ENCODE results near the gene PCDHGB6.
A peak's percentile ranks its signal among the peaks of the same experiment; 100 is the strongest.
"Not testable (repeated sequence)": the region's sequence is repeated elsewhere in the genome, so short reads cannot be mapped to it uniquely, and the experiment has no call there.

PCDHGB6 gene

DNA sequence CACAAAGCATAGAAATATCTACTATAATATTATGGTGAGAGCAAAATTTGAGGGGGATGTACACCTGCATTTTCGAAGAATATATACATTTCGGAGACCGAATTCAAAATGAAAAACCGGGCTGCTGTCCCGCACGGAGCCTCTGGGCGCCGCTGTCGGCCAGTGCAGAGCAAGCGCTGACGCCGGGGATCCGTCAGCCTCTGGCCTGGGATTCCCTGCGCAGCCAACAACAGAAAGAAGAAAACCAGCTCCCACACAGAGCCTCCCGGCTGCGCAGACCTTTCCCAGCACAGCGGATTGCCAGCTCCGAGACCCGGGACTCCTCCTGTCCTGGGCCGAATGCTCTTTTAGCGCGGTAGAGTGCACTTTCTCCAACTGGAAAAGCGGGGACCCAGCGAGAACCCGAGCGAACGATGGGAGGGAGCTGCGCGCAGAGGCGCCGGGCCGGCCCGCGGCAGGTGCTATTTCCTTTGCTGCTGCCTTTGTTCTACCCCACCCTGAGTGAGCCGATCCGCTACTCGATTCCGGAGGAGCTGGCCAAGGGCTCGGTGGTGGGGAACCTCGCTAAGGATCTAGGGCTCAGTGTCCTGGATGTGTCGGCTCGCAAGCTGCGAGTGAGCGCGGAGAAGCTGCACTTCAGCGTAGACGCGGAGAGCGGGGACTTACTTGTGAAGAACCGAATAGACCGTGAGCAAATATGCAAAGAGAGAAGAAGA lies at the start of gene PCDHGB6:
Gene PCDHGB6 (plus strand): TSS at position 232 of the 716 bp plus-strand sequence. CDS start 182 bp downstream, at position 414.
- peak; percentile 44 for DNase-seq (ENCODE audit: insufficient read length, low spot score)
- peak; percentile 84 for FAIRE-seq

DNA sequence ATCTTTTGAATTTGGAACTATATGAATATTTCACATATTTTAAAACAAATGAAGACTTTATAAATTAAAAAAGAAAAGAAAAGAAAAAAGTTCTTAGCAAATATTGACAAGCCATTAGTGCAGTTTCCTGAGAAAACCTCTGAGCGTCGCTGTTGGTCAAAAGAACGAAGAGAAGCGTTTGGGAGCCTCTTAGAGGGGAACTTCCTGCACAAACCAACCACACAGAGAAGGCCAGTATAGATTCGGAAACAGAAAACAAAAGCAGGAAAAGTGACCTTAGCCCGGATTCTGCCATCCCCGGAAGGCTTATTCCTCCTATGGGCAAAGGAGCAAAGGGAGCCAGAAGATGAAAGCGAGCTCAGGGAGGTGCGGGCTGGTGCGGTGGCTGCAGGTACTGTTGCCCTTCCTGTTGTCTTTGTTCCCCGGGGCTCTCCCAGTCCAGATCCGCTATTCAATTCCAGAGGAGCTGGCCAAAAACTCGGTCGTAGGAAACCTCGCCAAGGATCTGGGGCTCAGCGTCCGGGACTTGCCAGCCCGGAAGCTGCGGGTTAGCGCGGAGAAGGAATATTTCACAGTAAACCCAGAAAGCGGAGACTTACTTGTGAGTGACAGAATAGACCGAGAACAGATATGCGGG lies 47.9 kb upstream of the PCDHGB6 start, which contains the start of gene PCDHGB2:
Gene PCDHGB2 (plus strand): TSS at position 205 of the 637 bp plus-strand sequence. CDS start 142 bp downstream, at position 347.
- DNase-seq (ENCODE audit: insufficient read length, low spot score) (peak; percentile 58), FAIRE-seq (peak; percentile 85)

DNA sequence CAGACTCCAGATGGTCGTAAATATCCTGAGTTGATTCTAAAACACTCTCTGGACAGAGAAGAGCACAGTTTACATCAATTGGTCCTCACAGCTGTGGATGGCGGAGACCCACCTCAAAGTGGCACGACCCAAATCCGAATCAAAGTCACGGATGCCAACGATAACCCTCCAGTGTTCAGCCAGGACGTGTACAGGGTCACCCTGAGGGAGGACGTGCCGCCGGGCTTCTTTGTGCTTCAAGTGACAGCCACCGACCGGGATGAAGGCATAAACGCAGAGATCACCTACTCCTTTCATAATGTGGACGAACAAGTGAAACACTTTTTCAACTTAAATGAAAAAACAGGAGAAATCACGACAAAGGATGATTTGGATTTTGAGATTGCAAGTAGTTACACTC lies 47.1 kb upstream of the PCDHGB6 start:
- DNase-seq (ENCODE audit: insufficient read length, low spot score) (no peak), FAIRE-seq (no peak)

DNA sequence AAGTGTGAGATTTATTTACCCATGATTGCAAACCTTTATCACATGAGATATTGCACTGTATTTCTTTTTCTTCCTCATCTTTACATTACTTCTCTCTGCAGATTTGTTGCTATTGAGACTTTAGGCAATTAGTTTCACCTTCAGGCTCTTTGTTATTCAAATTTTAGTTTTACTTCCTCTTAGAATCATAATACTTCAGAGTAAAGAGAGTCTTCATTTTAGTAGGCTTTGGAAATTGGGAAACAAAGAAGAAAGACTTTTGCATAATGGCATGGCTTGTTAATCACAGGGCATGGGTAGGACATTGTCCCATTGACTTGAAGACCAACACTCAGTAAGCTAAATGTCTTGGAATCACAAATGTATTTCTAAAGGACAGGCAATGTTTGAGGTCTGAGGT lies 45.1 kb upstream of the PCDHGB6 start:
- no peak for FAIRE-seq
- no peak for DNase-seq (ENCODE audit: insufficient read length, low spot score)

DNA sequence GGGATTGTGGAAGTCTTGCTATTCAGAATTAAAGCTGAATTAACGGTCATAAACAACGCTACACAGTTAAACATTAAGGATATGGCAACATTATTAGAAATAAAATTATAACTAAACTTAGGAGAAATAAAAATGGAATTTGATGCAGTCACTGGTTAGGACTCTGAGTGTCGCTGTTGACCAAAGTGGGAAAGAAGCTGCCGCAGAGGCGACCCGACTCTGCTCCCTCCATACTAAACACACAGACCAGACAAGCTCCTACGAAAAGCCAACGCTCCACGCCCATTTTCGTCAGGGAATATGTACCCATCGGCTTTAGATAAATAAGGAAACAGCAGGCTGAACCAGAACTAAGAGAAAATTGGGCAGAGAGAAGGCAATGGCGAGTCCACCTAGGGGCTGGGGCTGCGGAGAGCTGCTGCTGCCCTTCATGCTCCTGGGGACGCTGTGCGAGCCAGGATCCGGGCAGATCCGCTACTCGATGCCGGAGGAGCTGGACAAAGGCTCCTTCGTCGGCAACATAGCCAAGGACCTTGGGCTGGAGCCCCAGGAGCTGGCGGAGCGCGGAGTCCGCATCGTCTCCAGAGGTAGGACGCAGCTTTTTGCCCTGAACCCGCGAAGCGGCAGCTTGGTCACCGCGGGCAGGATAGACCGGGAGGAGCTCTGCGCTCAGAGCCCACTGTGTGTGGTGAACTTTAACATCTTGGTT lies 43.7 kb upstream of the PCDHGB6 start, which contains the start of gene PCDHGA5:
Gene PCDHGA5 (plus strand): TSS at position 211 of the 709 bp plus-strand sequence. CDS start 169 bp downstream, at position 380.
- no peak for FAIRE-seq
- no peak for DNase-seq (ENCODE audit: insufficient read length, low spot score)

DNA sequence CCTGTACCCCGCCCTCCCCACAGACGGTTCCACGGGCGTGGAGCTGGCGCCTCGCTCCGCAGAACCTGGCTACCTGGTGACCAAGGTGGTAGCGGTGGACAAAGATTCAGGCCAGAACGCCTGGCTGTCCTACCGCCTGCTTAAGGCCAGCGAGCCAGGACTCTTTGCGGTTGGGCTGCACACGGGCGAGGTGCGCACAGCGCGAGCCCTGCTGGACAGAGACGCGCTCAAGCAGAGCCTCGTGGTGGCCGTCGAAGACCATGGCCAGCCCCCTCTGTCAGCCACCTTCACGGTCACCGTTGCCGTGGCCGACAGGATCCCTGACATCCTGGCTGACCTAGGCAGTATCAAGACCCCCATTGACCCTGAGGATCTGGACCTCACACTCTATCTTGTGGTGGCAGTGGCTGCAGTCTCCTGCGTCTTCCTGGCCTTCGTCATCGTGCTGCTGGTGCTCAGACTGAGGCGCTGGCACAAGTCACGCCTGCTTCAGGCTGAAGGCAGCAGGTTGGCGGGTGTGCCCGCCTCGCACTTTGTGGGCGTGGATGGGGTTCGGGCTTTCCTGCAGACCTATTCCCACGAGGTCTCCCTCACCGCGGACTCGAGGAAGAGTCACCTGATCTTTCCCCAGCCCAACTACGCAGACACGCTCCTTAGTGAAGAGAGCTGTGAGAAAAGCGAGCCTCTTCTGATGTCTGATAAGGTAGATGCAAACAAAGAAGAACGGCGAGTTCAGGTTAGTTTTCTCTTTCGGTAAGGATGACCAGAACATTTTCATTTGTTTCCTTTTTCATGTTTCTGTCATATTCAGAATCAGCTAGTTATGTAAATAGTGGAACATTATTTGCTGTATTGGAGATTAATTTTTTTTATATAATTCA lies 41.6 kb upstream of the PCDHGB6 start:
- no peak for FAIRE-seq
- DNase-seq (ENCODE audit: insufficient read length, low spot score) = no peak

DNA sequence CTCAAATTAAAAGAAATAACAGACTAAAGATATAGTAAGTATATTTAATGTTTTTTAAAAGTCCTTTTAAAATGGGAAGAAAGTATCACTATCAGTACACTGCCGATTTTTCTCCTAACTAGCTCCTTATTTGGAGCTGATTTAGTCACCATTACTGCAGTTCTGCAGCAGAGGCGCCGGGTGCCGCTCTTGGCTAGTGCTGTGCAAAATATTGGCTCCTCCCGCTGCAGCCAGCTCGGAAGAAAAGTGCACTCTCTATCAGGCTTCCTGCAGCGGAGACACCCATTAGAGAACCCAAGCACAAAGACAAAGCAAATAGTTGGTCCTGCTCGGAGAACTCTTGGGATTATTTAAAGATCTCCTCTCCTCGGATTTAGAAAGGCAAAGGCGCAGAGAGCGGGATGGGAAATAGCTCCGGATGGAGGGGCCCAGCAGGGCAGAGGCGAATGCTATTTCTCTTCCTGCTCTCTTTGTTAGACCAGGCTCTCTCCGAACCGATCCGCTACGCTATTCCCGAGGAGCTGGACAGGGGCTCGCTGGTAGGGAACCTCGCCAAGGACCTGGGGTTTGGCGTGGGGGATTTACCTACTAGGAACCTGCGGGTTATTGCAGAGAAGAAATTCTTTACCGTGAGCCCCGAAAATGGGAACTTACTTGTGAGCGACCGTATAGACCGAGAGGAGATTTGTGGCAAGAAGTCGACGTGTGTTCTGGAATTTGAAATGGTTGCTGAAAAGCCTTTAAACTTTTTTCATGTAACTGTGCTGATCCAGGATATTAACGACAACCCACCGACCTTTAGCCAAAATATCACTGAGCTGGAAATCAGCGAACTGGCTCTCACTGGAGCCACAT lies 37.6 kb upstream of the PCDHGB6 start, which contains the start of gene PCDHGB3:
Gene PCDHGB3 (plus strand): TSS at position 249 of the 855 bp plus-strand sequence. CDS start 153 bp downstream, at position 402.
- DNase-seq (ENCODE audit: insufficient read length, low spot score) = no peak
- no peak for FAIRE-seq

DNA sequence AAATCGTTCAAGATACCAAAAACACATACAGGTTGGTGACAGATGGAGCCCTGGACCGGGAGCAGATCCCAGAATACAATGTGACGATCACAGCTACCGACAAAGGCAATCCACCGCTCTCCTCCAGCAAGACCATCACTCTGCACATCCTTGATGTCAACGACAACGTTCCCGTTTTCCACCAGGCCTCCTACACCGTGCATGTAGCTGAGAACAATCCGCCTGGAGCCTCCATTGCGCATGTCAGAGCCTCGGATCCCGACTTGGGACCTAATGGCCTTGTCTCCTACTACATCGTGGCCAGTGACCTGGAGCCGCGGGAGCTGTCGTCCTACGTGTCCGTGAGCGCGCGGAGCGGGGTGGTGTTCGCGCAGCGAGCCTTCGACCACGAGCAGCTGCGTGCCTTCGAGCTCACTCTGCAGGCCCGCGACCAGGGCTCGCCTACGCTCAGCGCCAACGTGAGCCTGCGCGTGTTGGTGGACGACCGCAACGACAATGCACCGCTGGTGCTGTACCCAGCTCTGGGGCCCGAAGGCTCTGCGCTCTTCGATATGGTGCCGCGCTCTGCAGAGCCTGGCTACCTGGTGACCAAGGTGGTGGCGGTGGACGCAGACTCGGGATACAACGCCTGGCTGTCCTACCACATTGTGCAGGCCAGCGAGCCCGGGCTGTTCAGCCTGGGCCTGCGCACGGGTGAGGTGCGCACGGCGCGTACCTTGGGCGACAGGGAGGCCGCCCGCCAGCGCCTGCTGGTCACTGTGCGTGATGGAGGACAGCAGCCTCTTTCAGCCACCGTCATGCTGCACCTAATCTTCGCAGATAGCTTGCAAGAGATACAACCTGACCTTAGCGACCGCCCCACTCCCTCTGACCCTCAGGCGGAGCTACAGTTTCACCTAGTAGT lies 36.0 kb upstream of the PCDHGB6 start:
- no peak for DNase-seq (ENCODE audit: insufficient read length, low spot score)
- no peak for FAIRE-seq

DNA sequence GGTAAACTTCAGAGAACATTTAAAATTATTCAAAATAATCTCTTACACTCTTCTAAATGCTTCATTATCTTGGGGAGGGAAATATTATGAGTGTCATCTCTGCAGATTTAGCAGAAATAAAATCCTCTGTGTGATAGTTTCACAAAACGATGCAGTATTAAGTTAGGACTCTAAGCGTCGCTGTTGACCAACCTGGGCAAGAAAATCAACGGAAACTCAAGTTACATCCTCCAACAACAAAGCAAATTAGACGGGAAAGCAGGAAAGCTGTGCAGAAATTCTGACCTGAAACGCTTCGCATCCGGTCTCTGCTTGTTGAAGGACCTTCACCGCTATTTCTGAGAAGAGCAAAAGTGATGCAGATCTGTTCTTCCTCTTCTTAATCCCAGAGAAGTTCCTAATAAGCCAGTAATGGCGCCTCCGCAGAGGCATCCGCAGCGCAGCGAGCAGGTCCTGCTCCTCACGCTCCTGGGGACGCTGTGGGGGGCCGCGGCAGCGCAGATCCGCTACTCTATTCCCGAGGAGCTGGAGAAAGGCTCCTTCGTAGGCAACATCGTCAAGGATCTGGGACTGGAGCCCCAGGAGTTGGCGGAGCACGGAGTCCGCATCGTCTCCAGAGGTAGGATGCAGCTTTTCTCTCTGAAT lies 34.0 kb upstream of the PCDHGB6 start, which contains the start of gene PCDHGA6:
Gene PCDHGA6 (plus strand): TSS at position 219 of the 645 bp plus-strand sequence. CDS start 193 bp downstream, at position 412.
- DNase-seq (ENCODE audit: insufficient read length, low spot score) (no peak), FAIRE-seq (no peak)

DNA sequence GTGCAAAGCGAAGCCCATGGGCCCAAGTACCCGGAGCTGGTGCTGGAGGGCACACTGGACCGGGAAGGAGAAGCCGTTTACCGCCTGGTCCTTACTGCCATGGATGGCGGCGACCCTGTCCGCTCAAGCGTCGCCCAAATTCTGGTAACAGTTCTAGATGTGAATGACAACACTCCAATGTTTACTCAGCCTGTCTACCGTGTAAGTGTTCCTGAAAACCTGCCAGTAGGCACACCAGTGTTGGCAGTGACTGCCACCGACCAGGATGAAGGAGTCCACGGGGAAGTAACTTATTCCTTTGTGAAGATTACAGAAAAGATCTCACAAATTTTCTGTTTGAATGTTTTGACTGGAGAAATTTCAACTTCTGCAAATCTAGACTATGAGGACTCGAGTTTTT lies 33.2 kb upstream of the PCDHGB6 start:
- FAIRE-seq (no peak), DNase-seq (ENCODE audit: insufficient read length, low spot score) (no peak)

DNA sequence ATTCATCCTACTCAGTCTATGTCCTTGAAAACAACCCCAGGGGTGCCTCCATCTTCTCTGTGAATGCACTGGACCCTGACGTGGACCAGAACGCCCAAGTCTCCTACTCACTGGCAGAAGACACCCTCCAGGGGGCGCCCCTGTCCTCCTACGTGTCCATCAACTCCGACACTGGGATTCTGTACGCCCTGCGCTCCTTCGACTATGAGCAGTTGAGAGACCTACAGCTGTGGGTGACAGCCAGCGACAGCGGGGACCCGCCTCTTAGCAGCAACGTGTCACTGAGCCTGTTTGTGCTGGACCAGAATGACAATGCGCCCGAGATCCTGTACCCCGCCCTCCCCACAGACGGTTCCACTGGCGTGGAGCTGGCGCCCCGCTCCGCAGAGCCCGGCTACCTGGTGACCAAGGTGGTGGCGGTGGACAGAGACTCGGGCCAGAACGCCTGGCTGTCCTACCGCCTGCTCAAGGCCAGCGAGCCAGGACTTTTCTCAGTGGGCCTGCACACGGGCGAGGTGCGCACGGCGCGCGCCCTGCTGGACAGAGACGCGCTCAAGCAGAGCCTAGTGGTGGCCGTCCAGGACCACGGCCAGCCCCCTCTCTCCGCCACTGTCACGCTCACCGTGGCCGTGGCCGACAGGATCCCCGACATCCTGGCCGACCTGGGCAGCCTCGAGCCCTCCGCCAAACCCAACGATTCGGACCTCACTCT lies 32.2 kb upstream of the PCDHGB6 start:
- not testable (repeated sequence) for DNase-seq (ENCODE audit: insufficient read length, low spot score); FAIRE-seq

DNA sequence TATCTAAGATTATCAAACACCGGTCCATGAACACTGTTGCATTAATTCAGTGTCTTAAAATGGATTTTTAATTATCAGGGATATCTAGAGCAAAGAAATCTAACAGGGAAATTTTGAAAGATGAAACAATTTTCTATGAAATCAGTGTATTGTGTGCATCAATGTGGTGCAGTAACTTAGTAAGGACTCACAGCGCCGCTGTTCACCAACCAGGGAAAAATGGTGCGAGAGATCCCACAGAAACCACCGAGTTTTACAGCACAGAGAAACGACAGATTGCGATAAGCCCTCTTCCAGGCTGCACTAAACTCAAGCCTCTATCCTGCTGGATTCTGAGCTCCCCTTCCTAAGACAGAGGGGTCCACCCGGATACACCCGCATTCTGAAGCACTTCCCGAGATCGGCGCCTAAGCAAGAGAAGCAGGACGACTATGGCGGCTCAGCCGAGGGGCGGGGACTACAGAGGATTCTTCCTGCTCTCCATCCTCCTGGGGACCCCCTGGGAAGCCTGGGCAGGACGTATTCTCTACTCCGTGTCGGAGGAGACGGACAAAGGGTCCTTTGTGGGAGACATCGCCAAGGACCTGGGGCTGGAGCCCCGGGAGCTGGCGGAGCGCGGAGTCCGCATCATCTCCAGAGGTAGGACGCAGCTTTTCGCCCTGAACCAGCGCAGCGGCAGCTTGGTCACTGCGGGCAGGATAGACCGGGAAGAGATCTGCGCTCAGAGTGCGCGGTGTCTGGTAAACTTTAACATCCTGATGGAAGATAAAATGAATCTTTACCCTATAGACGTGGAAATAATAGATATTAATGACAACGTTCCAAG lies 25.1 kb upstream of the PCDHGB6 start, which contains the start of gene PCDHGA7:
Gene PCDHGA7 (plus strand): TSS at position 274 of the 826 bp plus-strand sequence. CDS start 158 bp downstream, at position 432.
- FAIRE-seq = no peak
- no peak for DNase-seq (ENCODE audit: insufficient read length, low spot score)

DNA sequence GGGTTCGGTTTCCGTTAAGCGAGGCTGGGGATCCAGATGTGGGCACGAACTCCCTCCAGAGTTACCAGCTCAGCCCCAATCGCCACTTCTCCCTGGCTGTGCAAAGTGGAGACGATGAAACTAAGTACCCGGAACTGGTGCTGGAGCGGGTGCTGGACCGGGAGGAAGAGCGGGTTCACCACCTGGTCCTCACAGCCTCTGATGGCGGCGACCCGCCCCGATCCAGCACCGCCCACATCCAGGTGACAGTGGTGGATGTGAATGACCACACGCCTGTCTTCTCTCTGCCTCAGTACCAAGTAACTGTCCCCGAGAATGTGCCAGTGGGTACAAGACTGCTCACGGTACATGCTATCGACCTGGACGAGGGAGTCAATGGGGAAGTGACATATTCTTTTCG lies 24.5 kb upstream of the PCDHGB6 start:
- FAIRE-seq (no peak), DNase-seq (ENCODE audit: insufficient read length, low spot score) (no peak)

DNA sequence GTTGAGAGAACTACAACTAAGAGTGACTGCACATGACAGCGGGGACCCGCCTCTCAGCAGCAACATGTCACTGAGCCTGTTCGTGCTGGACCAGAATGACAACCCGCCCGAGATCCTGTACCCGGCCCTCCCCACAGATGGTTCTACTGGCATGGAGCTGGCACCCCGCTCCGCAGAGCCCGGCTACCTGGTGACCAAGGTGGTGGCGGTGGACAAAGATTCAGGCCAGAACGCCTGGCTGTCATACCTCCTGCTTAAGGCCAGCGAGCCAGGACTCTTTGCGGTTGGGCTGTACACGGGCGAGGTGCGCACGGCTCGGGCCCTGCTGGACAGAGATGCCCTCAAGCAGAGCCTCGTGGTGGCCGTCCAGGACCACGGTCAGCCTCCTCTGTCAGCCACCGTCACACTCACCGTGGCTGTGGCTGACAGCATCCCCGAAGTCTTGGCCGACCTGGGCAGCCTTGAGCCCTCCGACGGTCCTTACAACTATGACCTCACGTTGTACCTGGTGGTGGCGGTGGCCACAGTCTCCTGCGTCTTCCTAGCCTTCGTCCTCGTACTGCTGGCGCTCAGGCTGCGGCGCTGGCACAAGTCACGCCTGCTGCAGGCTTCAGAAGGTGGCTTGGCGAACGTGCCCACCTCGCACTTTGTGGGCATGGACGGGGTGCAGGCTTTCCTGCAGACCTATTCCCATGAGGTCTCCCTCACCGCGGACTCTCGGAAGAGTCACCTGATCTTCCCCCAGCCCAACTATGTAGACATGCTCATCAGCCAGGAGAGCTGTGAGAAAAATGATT lies 23.2 kb upstream of the PCDHGB6 start:
- FAIRE-seq (no peak), DNase-seq (ENCODE audit: insufficient read length, low spot score) (no peak)
